ENCODE measurements around the gene NEK4.

Gene NEK4

DNA sequence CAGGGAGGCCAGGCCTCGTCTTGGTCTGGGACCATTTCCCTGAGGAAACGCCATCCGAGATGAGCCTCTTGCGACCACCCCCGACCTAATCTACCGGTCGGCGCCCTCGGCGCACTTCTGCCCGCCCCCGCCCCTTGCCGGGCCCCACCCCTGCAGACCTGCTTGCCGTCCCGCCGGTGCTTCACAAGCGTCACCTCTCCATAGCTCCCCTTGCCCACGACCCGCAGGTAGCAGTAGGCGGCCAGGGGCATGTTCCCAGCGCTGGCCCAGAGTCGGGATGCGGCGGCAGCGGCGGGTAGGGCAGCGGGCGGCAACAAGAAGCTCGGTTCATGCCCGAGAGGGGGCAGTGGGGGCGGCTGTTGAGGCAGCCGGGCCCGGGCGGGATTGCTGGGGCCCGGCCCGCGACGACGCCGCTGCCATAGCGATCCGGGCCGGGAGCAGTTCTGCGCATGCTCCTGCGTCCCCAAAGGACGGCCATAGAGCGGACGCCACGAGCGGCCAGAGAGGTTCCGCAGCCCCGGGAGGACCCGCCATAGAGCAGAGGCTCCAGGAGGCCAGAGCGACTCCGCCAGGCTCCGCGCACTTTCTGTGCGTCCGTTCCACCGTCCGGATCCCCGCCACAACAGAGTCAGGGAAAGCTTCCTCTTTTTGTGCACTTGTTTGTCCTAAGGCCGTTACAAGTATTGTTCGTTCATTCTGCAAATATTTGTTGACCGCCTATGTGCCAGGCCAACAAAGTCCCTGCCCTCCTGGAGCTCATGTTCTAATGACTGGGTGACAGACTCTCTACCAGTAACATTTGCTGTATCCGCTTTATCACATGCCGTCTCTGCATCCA is at the start of gene NEK4:
NEK4 (minus strand) TSS at position 445 of the 838 bp plus-strand sequence; CDS start at position 251, 194 bp downstream.
- H3K4me3 ChIP-seq (ENCODE audit: low read depth, low read length), result peak within 1 kb of the TSS; percentile 72
- TF ChIP-seq, protein P1, sequence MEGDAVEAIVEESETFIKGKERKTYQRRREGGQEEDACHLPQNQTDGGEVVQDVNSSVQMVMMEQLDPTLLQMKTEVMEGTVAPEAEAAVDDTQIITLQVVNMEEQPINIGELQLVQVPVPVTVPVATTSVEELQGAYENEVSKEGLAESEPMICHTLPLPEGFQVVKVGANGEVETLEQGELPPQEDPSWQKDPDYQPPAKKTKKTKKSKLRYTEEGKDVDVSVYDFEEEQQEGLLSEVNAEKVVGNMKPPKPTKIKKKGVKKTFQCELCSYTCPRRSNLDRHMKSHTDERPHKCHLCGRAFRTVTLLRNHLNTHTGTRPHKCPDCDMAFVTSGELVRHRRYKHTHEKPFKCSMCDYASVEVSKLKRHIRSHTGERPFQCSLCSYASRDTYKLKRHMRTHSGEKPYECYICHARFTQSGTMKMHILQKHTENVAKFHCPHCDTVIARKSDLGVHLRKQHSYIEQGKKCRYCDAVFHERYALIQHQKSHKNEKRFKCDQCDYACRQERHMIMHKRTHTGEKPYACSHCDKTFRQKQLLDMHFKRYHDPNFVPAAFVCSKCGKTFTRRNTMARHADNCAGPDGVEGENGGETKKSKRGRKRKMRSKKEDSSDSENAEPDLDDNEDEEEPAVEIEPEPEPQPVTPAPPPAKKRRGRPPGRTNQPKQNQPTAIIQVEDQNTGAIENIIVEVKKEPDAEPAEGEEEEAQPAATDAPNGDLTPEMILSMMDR (IDR thresholded peaks at IDR 0.05; ENCODE audit: insufficient read depth, low read depth, low read length, missing control alignments), result no peak
- DNase-seq (ENCODE audit: low read depth), result peak; percentile 96

DNA sequence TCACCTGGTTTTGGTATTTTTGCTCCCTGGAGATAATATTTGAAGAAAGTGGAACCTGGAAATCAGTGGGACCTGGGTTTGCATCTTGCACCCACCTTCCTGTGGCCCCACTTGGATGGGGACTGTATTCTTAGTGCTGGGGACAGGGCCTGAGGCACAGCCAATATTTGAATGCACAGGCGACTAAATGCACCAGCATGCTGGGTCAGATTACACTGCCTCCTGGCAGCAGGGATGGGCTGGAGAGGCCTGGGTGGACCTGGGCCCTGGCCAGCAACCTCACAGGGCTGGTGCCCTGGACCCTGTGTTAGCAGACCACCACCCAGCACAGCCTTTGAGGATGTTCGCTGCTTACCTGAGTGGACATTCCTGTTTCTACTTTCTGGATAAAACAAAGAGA is 49.2 kb upstream of the NEK4 start:
- H3K4me3 ChIP-seq (ENCODE audit: low read depth, low read length), result no peak overlapping the region
- no peak for DNase-seq (ENCODE audit: low read depth)
- TF ChIP-seq, protein P1 (IDR thresholded peaks at IDR 0.05; ENCODE audit: insufficient read depth, low read depth, low read length, missing control alignments), result no peak

DNA sequence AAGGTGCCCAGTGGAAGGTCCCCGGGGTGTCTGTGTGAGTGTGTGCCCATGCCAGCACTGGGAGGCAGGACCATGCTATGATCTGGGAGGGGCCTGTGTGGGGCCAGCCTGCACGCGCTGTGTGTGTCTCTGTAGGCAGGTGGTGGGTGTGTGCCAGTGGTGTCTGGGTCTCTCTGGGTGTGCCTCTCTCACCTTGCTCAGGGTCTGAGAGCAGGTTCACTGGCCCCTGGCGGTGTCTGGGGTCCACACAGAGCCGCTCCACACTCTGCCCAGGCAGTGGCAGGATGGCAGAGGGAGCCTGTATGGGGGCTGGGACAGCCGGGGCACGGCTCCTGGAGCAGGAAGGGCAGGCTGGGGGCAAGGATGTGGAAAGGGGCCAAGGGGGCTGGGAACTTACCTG is 47.1 kb upstream of the NEK4 start:
- no peak for DNase-seq (ENCODE audit: low read depth)
- H3K4me3 ChIP-seq (ENCODE audit: low read depth, low read length), result no peak overlapping the region
- TF ChIP-seq, protein P1 (IDR thresholded peaks at IDR 0.05; ENCODE audit: insufficient read depth, low read depth, low read length, missing control alignments), result no peak

DNA sequence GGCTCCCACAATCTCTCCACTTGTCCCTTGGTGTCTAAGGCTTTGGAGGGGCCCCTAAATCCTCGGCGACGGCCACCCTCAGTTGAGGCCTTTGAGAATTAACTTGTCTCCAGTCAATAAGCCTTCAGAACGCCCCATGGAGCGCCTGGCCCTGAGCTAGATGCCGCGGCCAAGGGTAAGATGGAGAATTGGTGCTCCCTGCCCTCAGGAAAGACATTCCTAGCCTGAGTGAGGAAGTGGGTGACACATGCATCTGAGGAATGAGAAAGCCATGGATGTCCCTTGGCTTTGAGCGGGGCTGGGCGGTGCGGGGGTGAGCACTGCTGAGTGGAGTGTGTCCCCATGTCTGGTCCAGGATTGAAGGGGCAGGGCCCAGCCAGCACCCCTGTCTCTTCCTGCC is 46.5 kb upstream of the NEK4 start:
- TF ChIP-seq, protein P1 (IDR thresholded peaks at IDR 0.05; ENCODE audit: insufficient read depth, low read depth, low read length, missing control alignments), result no peak
- no peak for DNase-seq (ENCODE audit: low read depth)
- H3K4me3 ChIP-seq (ENCODE audit: low read depth, low read length), result no peak overlapping the region

DNA sequence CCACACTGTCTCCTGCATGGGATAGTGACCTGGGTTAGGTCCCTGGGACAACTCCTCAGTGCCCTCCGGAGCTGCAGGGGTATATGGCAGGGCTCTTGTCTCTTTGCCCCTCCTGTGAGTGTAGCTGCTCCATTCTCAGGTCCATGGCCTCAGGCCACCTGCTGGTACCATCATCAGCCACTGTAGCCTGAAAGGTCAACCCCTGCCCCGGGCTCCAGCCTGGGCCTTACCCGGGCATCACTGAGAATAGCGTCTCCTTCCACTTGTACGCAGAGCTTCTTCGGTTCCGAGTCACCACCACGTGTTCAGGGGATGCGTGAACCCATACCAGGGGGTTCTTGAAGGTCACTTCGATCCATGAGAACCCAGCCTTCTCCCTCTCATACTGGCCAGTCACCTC is 45.9 kb upstream of the NEK4 start:
- no peak overlapping the region for H3K4me3 ChIP-seq (ENCODE audit: low read depth, low read length)
- no peak for DNase-seq (ENCODE audit: low read depth)
- TF ChIP-seq, protein P1 (IDR thresholded peaks at IDR 0.05; ENCODE audit: insufficient read depth, low read depth, low read length, missing control alignments), result no peak

DNA sequence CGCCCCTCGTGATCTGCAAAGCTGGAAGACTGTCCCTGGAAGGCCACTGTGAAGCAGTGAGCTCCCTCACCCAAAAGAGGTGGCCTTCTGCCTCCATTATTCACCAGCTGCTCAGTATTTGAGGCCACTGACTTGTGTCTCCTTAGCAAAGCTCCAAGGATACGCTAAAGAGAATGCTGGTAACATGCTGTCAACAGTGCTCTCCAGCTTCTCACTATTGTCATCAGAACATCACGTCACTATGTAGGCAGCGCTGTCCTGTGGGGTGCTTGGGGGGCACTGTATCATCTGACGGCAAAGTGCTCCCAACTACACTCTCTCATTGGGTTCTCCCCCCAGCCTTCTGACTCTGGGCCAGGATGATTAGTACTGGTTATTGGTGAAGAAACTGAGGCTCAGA is 45.5 kb upstream of the NEK4 start:
- TF ChIP-seq, protein P1 (IDR thresholded peaks at IDR 0.05; ENCODE audit: insufficient read depth, low read depth, low read length, missing control alignments), result no peak
- no peak overlapping the region for H3K4me3 ChIP-seq (ENCODE audit: low read depth, low read length)
- no peak for DNase-seq (ENCODE audit: low read depth)

DNA sequence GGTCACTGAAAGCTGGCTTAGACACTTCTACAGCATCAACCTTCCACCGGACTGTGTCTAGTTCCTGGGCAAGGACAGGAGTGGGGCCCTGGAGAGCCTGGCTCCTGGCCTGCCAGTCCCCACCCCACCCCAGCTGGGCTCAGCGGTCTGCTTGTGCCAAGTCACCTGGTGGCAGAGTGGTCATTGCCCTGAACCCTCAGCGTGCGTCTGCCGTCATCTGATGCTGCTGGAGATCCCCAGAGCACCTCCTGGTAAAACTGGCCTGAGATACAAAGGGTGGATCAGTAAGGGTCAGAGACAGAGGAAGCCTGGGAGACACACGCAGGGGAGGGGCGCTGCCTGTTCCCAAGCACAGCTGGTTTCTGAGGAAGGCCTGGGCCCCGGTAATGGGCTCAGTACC is 43.1 kb upstream of the NEK4 start:
- H3K4me3 ChIP-seq (ENCODE audit: low read depth, low read length), result no peak overlapping the region
- no peak for DNase-seq (ENCODE audit: low read depth)
- TF ChIP-seq, protein P1 (IDR thresholded peaks at IDR 0.05; ENCODE audit: insufficient read depth, low read depth, low read length, missing control alignments), result no peak

Data from GM12865 (cell line).